DMS153 (cell line): ENCODE results near the gene MAP3K20.

Experiments used
- DNase-seq: peaks from one replicate; lab custom pipeline; 2025; lab: John Stamatoyannopoulos, UW

MAP3K20 gene

DNA sequence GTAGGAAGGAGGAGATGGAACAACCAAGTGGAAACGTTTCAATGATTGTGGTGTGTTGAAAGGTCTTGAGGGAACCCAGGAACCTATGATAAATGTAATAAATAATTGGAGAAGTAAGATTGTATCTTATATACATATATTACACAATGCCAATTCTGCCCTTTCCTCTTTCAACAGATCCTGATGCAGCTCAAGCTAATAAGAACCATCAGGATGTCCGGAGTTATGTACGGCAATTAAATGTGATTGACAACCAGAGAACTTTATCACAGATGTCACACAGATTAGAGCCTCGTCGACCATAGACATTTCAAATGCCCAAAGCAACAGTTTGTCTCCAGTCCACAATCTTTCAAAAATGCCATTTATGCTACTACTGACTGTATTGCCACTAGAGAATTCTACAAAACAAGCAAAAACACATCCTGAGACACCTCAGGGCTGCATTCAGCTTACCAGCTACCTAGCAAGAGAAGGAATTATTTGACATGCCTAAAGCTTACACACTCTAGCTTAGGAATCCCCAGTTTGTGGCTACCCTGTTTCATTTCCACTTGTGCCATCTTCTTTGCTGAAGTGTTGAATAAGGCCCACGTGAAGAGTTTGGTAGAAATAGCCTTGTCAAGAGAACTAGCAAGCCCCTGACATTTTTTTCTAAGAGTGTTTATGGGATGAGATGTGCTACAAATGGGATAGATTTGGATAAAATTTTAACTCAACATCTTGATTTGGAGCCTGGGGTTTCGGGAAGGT is 24.0 kb upstream of the MAP3K20 start:
- no peak for DNase-seq

- no peak for DNase-seq
These were observed 22.5 kb upstream of the MAP3K20 start for GRCh38 chr2:173053043-173053699.

- no peak for DNase-seq
These were observed 21.2 kb upstream of the MAP3K20 start for GRCh38 chr2:173054466-173054865.

DNA sequence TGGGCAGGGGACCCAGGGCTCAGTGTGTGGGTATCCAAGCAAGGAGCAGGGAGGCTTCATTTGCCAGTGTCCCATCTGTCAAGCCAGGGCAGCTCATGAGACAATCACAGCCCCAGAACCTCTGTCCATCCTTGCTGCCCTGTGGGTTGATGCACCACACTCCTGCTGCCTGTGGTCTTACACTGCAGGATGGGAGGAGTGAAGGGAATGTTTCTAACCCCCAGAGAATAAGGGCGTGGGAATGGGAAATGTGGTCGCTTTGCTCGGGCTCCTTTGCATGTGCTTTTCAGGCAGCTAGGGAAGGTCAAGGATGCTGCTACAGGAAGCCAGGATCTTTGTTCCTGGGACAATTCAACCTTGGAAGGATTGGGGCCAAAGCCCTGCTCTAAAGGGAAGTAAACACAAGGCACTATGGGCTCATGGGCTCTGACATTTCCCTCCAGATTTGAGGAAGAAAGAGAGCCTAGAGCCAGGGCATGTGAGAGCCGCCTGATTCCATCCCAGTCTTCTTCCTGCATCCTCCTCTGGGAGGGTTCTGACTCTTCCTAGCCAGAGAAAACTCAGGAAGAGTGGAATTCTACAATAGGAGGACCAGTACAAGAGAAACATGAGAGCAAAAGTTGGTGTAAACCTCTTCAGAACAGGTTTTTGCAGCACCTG is 18.8 kb upstream of the MAP3K20 start:
- DNase-seq = no peak

DNA sequence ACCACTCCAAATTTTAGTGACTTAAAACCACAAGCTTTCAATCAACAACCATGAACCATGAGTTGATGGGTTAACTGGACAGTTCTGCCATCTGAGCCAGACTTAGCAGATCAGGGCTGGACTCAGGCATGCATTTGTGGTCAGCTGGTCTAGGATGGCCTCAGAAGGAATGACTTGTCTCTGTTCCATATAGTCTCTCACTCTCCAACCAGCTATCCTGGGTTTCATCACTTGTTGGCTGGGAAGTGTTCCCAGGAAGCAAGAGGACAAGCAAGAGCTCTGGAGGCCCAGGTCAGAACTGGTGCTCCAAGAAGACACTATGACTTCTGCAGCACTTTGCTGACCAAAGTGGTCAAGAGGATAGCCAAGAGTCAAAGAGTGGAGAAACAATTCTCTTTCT is 17.5 kb upstream of the MAP3K20 start:
- no peak for DNase-seq

- no peak for DNase-seq
These were observed 17.0 kb upstream of the MAP3K20 start for GRCh38 chr2:173058673-173059072.

GRCh38 chr2:173059292-173059691 is 16.4 kb upstream of the MAP3K20 start:
- no peak for DNase-seq

DNA sequence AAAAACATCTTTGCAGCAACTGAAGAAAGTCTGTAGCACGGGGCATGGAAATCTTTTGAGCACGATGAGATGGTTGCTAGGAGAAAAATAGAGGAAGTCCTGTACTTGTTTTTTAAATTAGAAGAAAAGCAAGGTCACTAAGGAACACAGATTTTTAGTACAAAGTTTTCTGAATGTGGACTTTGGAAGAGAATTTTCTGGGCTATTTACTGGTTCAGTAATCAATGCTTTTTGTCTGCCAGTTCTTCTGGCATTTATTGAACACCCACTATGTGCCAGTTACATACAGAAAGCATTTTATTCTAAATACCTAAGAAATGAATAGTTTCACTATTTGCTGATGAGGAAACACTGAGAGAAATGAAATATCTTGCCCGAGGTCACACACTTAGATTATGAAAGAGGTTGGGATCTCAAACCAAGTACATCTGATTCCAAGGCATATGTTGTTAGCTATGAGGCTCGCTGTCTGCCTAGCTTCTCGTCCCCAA is 15.6 kb upstream of the MAP3K20 start:
- DNase-seq = no peak

DNA sequence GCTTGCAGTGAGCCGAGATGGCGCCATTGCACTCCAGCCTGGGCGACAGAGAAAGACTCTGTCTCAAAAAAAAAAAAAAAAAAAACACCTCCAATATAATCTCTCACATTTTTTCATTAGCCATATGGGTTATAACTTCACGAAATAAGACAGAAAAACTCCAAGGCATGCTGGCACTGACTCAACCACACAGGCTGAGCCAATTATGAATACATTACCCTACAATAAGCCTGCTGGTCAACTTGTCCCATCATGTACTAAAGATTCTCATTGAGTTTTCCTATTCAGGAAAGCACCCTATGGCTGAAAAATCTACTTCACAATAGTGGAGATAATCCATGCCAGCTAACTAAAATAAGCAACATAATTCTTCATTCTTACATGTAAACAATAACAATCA is 12.8 kb upstream of the MAP3K20 start:
- no peak for DNase-seq

GRCh38 chr2:173064151-173064805 is 11.4 kb upstream of the MAP3K20 start:
- DNase-seq = no peak

DNA sequence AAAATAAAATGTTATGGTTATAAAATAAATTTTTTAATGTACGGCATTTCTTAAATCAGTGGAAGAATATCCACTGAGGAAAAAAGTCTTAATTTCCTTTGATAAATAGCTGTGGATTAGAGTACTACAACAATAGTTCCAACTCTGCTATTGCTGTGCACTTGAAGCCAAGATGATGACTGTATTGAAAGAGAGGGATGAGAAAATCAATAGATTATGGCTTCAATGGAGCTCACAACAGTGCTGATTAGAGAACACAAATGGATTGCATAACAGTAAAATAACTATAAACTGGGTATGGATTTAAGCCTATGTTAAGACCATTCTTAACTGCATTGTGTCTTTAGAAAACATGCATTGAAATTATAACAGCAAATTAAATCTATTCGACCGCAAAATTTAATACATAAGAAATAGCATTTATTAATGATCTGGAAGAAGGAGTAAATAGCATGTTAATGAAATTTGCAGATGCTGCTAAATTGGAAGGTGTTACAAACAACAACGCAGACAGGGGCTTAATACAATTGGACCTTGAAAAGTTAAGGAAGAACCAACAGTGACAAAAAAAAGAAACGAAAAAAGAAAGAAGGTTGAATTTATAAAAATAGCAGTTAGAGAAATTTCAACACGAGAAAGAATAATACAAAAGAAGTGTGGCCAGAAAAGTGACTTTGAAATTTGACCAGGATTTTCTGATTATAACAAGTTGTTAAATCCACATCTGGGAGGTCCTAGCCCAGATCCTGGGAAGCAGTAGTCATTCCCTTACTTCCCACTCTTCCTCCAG is 8.6 kb upstream of the MAP3K20 start:
- DNase-seq = no peak

GRCh38 chr2:173075056-173075780 is 428 bp upstream of the MAP3K20 start:
- DNase-seq = no peak

GRCh38 chr2:173076581-173077345 is 1.1 kb downstream of the MAP3K20 start:
- DNase-seq = no peak

DNA sequence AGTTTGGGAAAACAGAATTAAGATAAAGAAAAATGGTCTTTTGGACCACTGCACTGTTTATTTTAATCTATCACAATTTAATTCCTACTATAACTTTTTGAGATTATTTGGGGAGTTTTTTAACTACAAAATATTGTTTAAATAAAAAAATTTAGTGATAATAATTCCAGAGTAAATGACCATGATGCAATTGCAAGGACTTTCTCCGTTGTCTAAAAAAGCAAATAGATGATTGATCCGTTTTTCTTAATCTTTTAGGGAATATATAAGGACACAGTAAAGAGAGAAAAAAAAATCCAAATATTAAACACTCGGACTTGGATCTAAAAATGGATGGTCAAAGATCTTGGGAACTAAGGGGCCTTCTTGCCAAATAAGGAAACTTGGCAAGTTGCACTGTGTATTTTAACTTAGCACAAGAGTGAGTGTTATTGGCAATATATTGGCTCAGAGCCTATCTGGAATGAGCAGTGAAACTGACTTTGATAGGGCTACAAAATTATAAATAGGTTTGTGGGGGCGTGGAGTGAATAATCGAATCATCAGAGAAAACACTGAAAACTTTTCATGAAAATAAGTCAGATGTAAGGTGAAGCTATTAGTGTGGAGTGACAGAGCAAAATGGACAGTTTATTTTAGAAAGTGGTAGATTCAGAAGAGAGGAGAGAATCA is 2.0 kb downstream of the MAP3K20 start:
- no peak for DNase-seq

GRCh38 chr2:173079141-173079540 is 3.5 kb downstream of the MAP3K20 start:
- DNase-seq = no peak

GRCh38 chr2:173079973-173080860 is 4.6 kb downstream of the MAP3K20 start:
- no peak for DNase-seq

- DNase-seq = no peak
These were observed 11.0 kb downstream of the MAP3K20 start for GRCh38 chr2:173086518-173087213.

DNA sequence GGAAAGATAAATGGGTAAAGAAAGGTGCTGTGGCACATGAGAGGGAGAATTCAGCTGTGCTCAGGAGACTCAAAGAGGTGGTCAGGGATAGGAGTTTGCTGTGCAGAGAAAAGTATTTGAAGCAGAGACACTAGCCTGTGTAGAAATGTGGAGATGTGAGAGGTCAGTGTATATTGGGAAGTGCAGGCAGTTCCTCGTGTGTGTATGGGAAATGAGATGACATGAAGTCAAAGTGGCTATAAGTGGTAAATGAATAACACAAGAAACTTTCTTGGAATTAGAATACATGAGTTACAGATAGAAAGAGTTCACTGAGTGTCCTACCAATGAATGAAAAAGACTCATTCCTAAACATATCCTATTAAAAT is 11.6 kb downstream of the MAP3K20 start:
- no peak for DNase-seq
